Suppressor macrophage treated with lipopolysaccharide for 1 hour (primary cell): ENCODE measurements around the gene CFAP45.

ENCODE experiments used
- DNase-seq, 3 donors: peaks; one replicate each; pipeline ENCODE4 v3.0.0-alpha.2; 2020 to 2022

The CFAP45 gene

GRCh38 chr1:159845751-159846629, 54.0 kb downstream of the CFAP45 start:
- DNase-seq: no peak

- DNase-seq: no peak
These were observed 56.5 kb downstream of the CFAP45 start for GRCh38 chr1:159843459-159843858.

DNA sequence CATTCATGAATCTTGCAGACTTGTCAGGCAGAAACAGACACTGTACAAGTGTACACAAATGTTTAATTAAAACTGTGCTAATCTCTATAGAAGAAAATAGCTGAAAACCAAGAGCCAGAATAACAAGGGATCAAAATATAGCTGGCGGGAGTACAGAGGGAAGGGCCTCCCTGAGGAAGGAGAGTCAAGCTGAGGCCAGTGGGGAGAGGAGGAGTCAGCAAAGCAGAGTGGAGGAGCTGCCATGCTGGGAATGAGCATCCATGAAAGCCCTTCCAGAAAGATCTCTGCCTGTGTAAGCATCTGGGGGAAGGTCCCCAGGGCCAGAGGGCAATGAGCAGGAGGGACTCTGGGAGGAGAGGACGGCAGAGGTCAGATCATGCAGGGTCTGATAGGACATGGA, 58.2 kb downstream of the CFAP45 start:
- DNase-seq: no peak

DNA sequence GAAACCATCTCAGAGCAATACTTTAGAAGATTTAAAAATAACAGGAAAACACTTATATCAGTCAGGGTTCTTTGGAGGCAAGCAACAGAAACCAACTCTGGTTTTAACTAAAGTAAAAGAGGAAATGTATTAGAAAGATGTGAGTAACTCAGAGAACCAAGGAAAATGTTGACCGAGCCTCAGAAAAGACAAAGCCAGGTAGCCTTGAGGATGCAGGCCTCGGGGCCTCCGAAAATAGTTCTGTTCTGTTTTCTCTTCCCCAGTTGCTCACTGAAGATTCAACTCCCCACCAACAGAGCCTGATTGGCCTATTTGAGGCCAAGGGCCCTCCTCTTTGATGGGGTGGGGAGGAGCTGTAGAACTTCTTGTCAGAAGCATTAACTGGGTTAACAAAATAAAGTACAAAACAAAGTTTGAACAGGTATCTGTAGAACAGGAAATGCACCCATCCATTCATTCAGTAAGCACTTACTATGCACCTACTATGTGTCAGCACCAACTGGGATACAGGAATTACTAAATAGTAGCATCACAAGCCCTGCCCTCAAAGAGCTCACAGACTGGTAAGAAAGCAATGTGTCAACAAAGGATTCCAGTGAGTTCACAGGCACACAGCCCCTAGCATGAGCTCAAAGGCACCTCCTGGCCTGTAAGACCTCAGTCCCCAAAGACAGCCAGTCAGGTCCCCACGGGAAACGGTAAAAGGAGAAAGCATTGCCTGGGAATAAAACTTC, 60.7 kb downstream of the CFAP45 start:
- DNase-seq: no peak

- DNase-seq: peak in 2 of 3 donors; percentile 52 to 54
These were observed 61.2 kb downstream of the CFAP45 start for GRCh38 chr1:159838715-159839114.

DNA sequence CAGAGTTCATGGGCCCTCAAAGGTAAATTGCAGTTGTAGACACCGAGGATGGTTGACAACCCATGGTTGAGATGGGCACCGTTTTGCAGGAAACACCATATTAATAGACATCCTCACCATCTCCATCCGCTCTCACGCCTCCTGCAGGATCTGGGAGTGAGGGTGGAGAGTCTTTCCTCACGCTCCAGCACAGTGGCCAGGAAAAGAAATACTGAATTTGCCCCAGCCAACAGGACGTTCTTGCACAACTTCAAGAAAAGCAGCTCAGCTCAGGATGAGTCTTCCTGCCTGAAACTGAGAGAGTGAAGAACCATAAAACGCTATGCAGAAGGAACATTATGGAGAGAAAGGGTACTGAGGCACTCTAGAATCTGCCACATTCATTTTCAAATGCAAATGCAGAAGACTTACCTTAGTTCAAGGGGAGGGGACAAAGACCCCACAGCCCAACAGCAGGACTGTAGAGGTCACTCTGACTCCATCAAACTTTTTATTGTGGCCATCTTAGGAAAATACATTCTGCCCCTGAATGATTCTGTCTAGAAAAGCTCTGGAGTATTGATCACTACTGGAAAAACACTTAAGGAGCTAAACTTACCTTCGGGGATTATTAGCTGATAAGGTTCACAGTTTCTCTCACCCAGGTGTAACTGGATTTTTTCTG, 64.0 kb downstream of the CFAP45 start:
- DNase-seq: no peak

- DNase-seq: no peak
These were observed 64.6 kb downstream of the CFAP45 start for GRCh38 chr1:159835356-159835755.

DNA sequence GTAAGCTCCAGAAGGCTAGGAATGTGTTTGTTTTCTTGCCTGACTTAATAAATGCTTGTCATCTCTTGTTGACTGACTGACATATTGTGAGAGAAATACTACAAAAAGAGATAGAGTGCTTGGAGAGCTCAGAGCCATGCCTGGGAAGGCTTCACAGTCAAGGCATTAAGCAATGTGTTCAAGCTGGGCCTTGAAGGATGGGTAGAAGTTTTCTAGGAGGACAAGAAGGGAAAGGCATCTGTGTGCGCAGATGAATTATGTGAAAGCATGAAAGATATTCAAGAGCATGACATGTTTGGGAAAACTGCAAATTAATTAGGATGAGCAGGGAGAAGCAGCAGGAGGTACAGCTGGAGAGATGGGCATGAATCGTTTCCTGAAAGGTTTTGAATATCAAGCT, 67.7 kb downstream of the CFAP45 start:
- DNase-seq: no peak

GRCh38 chr1:159831412-159832141, 68.4 kb downstream of the CFAP45 start:
- no peak for DNase-seq

GRCh38 chr1:159830722-159831121, 69.2 kb downstream of the CFAP45 start:
- DNase-seq: peak; percentile 66 to 82 (median 75)

GRCh38 chr1:159829822-159830465, 70.0 kb downstream of the CFAP45 start:
- DNase-seq: peak; percentile 37 to 65 (median 43)

GRCh38 chr1:159829273-159829634, 70.7 kb downstream of the CFAP45 start:
- peak; percentile 85 to 88 (median 85) for DNase-seq

- DNase-seq: peak; percentile 78 to 89 (median 85)
These were observed 71.2 kb downstream of the CFAP45 start for GRCh38 chr1:159828581-159829272.

DNA sequence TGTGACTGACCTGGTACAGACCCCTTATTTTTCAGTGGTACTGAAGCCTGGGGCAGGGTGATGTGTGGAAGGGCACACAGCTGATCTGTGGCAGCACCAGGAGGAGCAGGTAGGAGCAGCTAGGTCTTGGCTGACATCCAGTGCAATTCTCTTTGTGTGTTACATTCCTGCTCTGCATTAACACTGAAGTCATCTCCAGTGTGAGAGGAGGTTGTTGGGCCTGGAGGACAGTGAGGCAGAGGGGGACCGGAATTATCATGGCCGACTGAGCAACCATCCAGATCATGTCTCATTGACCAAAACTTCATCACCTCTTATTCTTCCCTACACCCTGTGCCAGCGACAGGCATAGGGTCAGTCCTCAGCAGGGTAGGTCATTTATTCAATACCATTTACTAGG, 71.8 kb downstream of the CFAP45 start:
- DNase-seq: no peak

DNA sequence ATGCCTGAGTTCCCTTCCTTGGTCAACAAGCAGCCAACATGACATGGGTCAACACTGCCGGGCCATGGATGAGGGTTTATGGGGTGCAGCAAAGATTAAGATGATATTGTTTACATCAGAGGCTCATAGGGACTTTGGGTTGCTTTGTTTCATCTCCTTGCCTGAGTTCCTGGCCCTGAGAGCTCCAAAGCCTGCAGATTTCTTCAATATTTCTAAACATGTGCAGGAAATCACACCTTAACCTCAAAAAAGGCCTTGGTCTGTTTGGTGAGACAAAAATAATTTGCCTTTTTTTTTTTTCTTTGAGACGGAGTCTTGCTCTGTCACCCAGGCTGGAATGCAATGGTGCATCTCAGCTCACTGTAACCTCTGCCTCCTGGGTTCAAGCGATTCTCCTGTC, 72.4 kb downstream of the CFAP45 start:
- no peak for DNase-seq

DNA sequence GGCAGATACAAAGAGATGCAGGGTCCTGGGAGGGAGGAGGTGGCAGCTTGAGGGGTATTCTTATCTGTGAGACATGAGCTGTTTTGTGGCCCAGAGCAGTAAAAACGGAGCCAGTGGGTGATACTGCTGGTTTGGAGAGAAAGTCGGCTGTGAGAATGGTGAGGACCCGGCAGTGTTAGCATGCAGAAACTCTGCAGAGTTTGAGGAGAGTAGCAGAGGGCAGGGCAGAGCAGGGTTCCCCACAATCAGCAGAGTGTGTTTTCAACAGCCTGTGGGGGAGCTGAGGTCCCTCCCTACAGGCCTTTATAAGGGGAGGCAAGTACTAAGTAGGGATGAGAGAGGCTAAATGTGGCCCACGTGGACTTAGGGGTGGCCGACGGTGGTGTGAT, 72.9 kb downstream of the CFAP45 start:
- no peak for DNase-seq

DNA sequence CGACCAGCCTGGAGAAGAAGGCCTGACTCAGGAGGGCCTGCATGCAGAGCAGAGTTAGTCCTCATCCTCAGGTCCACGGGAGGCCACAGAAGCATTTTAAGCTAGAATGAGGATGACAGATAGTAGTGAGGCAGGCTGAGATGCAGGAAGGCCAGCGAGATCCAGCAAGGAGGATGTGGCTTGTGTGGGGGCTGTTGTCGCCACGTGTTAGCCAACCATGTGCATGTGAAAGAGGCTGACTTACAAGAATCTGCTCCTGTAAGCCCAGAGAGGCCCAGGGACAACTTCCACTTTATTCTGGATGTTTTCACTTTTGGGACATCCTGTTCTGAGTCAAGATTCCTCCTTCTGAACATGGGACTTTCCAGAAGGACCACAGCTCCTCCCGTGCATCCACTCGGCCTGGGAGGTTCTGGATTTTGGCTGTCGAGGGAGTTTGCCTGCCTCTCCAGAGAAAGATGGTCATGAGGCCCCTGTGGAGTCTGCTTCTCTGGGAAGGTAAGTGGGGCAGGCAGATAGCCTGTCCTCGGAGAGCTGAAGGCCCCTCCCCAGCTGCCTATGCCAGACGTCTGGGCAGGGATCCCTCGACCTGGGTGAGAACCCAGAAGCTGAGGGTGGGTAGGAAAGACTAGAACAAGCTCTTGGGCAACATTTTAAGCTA, 73.4 kb downstream of the CFAP45 start, which contains the start of gene SLAMF8:
SLAMF8 (plus strand) TSS at position 433 of the 661 bp plus-strand sequence; CDS start at position 459, 26 bp downstream.
- peak; percentile 91 to 98 (median 95) for DNase-seq

DNA sequence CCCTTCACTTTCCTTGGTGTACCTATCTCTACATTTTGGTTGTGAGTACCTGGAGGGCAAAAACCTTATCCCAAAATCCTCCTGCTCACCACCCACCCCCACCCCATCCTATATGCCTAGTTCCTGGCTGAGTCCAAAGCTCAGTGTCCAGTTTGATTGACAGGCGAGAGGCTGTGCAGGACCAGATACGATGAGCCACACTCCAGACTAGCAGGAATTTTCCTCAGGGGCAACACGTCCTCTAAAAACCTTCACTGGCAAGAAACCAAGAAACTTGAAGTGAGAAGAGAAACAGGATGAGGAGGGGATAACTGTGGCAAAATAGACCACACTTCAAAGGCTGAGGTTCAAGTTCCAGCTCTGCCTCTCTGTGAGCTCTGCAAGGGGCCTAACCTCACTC, 74.4 kb downstream of the CFAP45 start:
- DNase-seq: no peak

DNA sequence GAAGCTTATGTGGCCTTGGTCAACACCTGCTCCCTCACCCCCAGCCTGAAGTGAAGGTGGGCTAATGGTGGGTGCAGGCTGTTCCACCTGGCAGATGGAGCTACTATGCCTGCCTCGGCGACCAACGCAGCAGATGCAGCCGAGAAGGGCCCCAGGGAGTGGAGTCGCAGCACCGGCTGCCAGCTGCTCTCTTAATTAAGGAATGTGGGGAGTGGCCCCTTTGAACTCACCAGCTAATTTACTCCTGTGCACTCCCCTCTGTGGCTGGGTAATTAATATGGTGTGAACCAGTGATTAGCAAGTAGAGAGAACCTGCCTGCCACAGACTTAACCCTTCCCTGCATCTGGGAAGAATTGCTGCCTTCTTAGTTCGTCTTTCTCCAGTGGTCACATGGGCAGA, 76.6 kb downstream of the CFAP45 start:
- no peak for DNase-seq
